AML-193 (cell line): ENCODE results near the gene CUL5.
"Not testable (repeated sequence)": the region's sequence is repeated elsewhere in the genome, so short reads cannot be mapped to it uniquely, and the experiment has no call there.

ENCODE experiments used
- DNase-seq, 2 experiments: peaks; one replicate each; lab custom pipeline; 2025; lab: John Stamatoyannopoulos, UW

Gene CUL5

DNA sequence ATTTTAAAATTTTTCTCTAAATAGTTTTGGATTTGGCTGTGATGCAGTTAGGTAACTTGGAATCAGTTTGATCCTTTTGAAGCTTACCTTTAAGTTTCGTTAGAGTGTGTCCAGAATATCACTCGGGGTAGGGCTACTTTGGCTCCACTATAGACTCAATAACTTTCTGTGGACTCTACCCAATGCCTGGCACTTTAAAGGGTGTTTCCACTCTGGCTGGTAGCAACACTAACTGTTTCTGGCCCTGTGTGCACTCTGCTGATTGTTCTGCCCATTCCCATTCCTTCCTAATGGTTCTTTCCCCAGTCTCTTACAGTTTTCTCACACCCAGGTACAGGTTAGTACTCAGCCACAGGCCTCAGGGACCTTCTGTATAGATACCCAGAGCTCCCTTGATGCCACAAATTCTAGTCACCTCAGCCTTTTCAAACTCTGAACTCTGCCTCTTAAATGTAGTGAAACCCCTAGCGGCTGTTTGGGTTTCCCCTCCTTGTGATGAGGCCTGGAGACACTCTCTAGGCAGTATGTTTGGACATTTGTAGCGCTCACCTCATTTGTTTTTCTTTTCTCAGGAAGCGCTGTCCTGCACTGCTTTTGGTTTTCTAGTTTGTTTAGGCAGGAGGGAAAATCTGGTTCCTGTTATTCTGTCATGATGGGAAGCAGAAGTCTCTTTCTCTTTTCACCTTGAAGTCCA is 16.8 kb downstream of the CUL5 start:
- no peak for DNase-seq

DNA sequence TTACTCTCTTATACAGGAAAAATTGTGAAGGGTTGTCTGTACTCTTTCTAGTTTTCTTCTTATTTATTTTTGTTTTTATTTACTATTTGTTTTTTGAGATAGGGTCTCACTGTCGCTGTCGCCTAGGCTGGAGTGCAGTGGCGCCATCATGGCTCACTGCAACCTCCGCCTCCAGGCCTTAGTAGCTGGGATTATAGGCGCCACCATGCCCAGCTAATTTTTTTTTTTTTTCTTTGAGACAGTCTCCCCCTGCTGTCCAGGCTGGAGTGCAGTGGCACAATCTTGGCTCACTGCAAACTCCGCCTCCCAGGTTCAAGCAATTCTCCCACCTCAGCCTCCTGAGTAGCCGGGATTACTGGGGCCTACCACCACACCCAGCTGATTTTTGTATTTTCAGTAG is 18.4 kb downstream of the CUL5 start:
- DNase-seq, result no peak

DNA sequence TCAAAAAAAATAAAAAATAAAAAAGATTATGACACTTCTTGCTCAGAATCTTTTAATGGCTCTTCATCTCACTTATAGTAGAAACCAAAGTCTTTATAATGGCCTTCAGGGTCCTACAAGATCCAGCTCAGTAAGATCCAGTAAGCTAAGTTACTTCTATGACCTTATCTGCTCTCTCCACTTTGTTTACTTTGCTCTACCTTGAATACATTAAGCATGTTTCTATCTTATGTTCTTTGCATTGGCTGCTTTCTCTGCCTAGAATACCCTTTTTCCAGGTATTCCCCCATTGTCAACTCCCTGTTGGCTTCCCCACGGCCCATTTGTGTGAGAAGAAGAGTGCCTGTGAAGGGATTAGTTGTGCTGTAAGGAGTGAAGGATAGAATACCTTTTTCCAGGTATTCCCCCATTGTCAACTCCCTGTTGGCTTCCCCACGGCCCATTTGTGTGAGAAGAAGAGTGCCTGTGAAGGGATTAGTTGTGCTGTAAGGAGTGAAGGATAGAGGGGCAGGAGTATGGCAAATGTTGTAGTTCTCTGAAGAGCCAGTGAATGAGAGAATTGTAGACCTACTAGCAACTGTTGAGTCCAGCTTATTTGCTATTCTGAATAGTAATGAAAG is 20.2 kb downstream of the CUL5 start:
- DNase-seq, result not testable (repeated sequence)

DNA sequence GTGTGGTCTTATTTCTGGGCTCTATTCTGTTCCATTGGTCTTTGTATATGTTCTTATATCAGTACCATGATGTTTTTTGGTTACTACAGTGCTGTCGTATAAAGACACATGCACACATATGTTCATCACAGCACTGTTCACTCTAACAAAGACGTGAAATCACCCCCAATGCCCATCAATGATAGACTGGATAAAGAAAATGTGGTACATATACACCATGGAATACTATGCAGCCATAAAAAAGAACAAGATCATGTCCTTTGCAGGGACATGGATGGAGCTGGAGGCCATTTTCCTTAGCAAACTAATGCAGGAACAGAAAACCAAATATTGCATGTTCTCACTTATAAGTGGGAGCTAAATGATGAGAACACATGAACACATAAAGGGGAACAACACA is 22.9 kb downstream of the CUL5 start:
- not testable (repeated sequence) for DNase-seq

DNA sequence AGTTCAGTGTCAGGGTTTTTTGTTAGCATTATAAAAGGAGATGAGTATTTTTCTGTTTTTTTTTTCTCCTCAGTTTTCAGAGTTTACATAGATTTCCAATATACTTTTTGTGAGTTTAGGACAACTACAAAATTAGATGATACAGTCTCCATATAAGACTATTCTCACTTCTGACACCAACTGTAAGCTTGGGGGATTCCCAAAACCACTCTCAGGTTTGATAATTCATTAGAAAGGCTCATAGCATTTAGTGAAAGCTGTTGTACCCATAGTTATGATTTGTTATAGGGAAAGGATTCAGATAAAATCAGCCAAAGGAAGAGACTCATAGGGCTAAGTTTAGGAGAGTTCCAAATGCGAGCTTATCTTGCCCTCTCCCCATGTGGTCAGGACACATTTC is 24.1 kb downstream of the CUL5 start:
- DNase-seq, result no peak

DNA sequence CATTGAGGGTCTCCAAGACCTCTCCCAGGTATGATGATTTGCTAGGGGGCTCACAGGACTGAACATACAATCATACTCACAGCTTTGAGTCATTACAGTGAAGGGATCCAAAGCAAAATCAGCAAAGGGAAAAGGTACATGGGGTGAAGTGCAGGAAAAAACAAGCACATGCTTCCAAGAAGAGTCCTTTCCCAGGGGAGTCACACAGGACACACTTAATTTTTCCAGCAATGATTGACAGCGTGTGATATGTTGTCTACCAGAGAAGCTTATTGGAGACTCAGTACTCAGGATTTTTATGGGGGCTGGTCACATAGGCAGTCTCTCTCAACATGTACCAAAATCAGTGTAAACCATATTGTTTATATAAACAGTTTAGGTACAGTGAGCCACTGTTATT is 25.3 kb downstream of the CUL5 start:
- no peak for DNase-seq

DNA sequence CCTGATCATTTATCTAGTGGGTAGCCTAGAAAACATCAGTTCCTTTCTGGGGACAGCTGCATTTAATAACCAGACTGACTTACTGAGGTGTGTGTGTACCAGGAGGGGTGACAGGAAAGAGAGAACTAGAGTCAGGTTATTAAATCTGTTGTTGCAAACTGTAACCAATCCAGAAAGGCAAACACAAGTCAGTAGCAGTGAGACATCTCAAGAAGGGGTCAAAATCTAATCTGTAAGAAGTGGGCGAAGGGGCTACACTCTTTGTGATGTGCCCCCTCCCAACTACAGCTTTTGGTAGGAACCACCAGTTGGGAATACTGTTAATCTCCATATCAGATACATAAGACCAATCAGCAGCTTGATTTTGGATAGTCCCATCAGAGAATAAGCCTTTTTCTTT is 26.3 kb downstream of the CUL5 start:
- no peak for DNase-seq

DNA sequence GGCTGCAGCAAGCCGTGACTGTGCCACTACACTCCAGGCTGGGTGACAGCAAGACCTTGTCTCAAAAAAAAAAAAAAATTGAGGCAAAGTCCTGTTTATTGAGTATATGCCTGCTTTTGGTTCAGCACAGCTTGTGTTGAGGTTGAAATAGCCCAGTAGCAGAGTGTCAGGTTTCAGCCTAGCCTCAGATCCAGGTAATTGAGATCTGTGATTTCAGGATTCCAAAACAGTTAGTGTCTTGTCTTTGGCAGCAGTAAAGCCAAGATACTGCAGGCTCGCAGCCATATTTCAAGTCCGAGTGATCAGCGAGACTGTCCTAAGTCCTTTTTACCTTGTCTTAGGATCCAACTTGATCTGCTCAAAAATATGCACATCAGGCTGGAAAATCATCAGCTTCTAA is 27.0 kb downstream of the CUL5 start:
- no peak for DNase-seq

DNA sequence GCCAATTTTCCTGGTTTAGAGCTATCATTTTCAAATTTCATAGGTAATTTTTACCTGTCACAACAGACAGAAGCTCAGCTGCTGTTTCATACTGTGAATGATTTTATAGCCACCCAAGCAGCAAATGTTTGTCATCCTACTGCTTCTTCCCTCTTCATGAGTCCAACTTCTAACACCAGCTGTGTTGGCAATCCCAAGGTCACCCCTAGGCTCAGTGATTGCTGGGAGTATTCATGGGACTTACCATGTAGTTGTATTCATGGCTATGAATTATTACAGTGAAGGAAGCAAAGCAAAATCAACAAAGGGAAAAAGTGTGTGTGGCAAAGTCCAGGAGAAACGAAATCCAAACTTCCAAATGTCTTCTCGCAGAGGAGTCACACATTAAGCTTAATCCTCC is 28.5 kb downstream of the CUL5 start:
- no peak for DNase-seq

DNA sequence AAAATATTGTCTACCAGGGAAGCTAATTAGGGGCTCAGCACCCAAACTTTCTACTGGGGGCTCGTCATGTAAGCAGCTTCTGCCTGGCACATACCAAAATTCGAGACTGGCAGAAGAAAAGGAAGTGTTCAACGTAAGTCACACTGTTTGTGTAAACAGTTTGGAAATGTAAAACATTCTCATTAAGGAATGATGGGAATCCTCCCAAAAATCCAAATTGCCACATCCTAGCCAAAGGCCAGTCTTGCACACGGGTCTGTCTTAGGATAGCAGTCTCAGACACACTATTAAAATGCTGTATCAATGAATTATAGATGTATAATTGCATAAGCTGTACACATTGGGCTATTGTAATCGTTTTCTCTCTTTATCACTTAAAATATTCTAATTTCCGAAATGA is 28.9 kb downstream of the CUL5 start:
- DNase-seq, result no peak

DNA sequence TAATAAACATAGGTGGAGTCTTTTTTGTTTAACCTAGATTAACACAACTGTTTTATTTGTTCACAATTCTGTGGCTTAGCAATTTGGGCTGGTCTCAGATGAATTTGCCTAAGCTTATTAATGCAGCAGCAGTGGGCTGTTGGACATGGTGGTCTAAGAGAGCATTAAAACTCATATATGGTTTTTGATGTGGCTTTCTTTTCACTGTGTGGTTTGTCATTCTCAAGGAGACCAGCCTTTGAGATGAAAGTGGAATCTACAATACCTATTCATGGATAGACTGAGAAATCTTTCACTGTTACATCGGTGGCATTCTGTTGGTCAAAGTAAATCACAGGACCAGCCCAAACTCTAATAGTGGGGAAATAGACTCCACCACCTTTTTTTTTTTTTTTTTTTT is 39.6 kb downstream of the CUL5 start:
- no peak for DNase-seq

DNA sequence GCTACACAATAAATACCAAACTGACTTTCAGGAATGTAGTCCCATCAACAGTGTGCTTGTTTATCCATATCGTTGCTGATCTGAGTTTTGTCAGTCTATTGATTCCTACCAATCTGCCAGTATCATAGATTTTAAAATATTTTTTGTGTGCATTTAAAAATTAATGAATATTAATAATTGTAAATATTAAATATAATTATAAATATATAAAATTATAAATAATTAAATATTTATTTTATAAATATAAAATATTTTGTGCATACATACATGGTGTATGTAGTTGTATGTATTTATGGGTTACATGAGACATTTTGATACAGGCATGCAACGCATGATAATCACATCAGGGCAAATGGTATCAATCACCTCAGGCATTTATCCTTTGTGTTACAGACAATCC is 53.6 kb downstream of the CUL5 start:
- no peak for DNase-seq

DNA sequence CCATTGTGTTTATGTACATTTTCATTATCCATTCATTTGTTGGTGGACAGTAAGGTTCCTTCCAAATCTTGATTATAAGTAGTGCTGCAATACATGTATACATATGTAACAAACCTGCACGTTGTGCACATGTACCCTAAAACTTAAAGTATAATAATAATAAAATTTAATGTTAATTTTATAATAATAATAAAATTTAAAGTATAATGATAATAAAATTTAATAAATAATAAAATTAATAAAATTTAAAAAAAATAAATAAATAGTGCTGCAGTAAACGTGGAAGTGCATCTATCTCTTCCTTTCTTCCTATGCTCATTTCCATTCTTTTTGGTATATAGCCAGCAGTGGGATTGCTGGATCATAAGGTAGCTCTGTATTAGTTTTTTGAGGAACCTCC is 54.7 kb downstream of the CUL5 start:
- no peak for DNase-seq

DNA sequence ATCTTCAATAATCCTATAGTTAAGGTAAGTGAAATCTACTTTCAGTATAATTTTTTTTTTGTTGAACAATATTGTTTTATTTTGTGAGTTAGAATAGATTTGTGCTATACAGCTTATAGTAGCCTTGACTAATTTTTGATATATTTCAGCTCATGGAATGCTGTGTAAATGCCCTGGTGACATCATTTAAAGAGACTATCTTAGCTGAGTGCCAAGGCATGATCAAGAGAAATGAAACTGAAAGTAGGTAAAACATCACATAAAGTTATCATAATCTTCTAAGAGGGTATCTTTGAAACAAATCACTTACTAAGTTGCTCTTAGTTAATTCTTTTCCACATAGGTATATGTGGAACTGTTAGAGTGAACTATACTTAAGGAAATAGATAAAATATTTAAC is 61.2 kb downstream of the CUL5 start:
- DNase-seq, result no peak

DNA sequence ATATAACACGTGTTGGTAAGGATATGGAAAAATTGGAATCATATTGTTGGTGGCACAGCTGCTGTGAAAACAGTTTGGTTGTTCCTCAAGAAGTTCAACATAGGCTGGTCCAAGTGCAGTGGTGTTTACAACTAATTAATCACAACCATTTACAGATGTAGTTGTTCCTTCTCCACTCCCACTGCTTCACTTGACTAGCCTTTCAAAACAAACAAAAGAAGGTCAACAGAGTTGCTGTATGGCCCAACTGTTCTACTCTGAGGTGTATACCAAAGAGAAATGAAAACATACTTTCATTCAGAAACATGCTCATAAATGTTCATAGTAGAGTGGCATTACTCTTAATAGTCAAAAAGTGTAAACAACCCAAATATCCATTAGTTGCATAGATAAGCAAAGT is 76.1 kb downstream of the CUL5 start:
- DNase-seq, result no peak

DNA sequence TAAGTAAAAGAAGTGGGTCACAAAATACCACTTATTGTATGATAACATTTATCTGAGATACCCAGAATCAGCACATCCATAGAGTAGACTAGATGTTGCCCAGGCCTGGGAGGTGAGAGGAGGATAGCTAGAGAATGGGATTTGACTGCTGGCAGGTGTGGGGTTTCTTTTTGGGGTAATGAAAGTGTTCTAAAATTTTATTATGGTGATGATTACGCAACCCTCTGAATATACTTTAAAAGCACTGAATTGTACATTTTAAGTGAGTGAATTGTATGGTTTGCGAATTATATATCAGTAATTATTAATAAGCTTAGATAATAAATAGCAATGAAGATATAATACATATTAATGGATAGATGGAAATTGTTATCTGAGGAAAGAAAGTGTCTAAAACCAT is 77.0 kb downstream of the CUL5 start:
- no peak for DNase-seq

DNA sequence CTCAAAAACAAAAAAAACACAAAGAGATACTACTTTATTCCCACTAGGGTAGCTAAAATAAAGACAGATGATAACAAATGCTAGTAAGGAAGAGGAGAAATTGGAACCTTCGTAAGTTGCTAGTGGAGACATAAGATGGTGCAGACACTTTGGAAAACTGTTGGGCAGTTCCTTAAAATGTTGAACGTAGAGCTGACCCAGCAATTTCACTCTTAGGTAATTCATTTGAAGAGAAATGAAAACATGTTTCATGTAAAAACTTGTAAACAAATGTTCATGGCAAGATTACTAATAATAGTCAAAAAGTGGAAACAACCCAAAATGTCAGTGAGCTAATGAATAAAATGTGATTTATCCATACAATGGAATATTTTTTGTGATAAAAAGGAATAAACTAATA is 83.4 kb downstream of the CUL5 start:
- DNase-seq, result no peak

DNA sequence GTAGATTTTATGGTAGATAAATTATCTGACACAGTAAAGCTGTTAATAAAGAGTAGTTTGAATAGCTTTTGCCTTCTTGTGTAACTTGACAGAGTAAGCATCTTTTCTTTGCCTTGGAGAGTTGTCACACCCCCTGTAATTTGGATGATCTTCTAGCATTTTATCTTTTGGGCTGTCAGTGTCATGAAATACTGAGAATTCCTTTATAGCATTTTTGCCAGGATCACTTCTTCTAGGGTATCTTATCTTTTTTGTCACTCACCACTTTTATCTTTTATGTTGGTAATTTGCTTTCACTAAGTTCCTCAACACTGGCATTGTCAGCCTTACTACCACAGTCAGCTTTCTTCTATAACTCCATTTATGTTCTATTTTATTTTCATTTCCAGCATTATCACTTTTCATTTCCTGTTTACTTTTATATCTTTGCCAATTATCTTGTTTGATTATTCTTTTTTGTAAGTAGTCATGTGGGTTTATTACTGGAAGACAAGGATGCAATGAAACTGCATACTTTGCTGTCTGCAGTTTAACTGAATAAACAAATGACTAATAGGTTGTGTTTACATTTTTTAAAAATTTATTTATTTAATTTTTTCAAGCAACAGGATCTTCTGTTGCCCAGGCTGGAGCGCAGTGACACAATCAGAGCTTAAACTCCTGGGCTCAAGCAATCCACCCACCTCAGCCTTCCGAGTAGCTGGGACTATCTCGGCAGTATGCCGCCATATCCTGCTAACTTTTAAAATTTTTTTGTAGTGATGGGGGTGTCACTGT is 84.6 kb downstream of the CUL5 start:
- DNase-seq, result no peak

DNA sequence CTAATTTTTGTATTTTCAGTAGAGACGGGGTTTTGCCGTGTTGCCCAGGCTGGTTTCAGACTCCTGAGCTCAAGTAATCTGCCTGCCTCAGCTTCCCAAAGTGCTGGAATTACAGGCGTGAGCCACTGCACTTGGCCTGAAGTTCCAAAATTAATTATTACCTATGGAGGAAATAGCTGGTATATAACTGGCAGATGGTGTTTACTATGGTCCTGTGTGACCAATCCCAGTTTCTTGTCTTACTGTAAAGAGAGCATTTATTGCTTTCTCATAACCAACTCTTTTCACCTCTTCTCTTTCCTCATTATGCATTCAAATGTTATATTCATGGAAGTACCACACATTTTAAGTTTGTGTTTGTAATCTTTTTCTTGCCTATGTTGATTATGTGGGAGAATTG is 88.5 kb downstream of the CUL5 start:
- no peak for DNase-seq

DNA sequence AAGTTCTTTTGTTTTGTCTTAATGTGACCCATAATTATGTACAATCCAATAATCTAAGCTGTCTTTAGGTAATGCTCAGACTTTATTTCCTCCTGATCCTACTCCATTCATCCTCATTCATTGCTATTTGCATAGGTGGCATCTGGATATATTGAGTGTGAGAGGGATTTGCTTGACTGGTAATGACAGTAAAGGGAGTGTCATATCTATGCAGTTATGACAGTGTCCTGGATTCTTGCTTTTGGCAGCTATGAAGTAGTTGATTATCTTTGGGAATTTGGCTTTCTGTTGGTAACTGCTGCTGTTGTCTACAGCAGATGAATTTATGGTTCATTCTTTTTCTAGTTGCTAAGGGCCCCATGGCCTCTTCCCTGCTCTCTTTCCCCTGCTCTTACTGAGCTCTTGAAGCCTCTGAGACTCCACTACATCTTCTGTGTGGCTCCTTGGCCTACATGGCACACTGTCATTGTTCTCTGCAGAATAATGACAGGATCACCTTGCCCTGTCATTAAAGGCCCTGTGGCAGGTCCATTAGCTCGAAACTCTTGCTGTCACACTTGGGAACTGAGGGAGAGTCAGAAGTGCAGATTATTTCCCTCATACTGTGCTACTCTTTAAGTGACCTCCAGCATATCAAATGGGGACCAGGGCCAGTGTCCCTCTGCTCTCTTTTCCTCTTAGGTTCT is 92.5 kb downstream of the CUL5 start:
- no peak for DNase-seq

DNA sequence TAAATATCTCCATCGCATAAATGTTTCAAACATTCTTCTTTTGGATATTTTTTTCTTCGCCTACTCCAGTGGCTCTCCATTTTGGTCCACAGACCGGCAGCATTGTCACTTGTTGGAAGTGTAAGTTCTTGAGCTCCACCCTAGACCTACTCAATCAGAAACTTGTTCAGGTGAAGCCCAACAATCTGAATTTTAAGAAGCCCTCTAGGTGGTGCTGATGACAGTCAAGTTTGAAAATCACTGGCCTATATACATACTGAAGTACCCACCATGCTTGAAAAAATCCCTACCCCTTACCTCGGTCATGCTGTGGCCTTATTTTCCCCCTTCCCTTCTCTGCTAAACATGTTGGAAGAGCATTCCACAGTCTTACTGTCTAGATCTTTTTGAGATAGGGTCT is 102.4 kb downstream of the CUL5 start:
- no peak for DNase-seq

DNA sequence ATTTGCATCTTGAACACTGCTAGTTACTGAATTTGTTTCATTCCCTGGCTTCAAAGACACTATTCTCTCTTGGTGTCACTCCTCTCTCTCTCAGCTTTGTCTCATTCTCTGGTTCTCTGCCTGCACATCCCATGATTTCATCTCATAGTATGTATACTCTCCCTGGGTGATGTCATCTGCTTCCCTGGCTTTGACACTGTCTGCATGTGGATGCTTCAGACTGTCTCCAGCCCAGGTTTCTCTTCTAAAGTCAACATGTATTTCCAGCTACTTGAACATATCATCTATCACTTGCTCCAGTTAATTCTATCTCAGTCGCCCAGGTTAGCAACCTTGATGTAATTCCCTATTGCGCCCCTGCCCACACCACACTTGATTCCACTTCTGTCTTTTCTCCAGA is 103.4 kb downstream of the CUL5 start:
- DNase-seq, result no peak
